T-cell (primary cell): ENCODE results near the gene TEX13D. TPM values are rescaled to one million over a fixed set of nuclear protein-coding genes. Genes with fewer than 3 reads are reported as not detected.
A peak's percentile ranks its signal among the peaks of the same experiment; 100 is the strongest.
"Not testable (repeated sequence)": the region's sequence is repeated elsewhere in the genome, so short reads cannot be mapped to it uniquely, and the experiment has no call there.

Experiments
- ATAC-seq, 4 experiments: fragments of 200-7000 bp in 3 of 4; fragments of 150-1000 bp in 1 of 4; cut with Tn5 transposase; replicated peaks in 1 of 4; 1 replicate in 3 of 4; 2 replicates in 1 of 4; pipeline ENCODE4 v1.10.0; 2021; ENCODE audit warnings: moderate library complexity in 3 of 4, mild to moderate bottlenecking in 2 of 4, moderate number of reproducible peaks in 1 of 4
- CTCF ChIA-PET, 2 donors: fragments of 300-600 bp; sonication (Branson Sonifier 250); formaldehyde crosslinking; loops; one replicate each; lab custom pipeline; 2022; ENCODE audit warnings: antibody characterized with exemption in 2 of 2; lab: Charles Lee
- POLR2A ChIA-PET, 2 donors: fragments of 300-600 bp; sonication (Branson Sonifier 250); formaldehyde crosslinking; loops; one replicate each; lab custom pipeline; 2022; ENCODE audit warnings: antibody characterized with exemption in 2 of 2; lab: Charles Lee
- DNase-seq, 35 experiments: peaks; one replicate each; pipeline versions ENCODE4 v3.0.0 to v3.0.0-alpha.2; 2013 to 2023
- H3K27ac ChIP-seq: one replicate; pipeline ENCODE4 v1.5.1; 2013; ENCODE audit warnings: low read length
- H3K27me3 ChIP-seq, 2 experiments: replicated peaks in 1 of 2; 1 replicate in 1 of 2; 2 replicates in 1 of 2; pipeline versions ENCODE4 v1.6.1 to v1.7.0; 2013; ENCODE audit warnings: low read length in 1 of 2, mixed read lengths in 1 of 2; ENCODE audit not compliant: control insufficient read depth in 2 of 2, insufficient read depth in 2 of 2; ENCODE audit errors: extremely low read depth in 1 of 2
- H3K36me3 ChIP-seq, 2 donors: 1 replicate in 1 of 2; 2 replicates in 1 of 2; pipeline versions ENCODE4 v1.6.1 to v1.7.0; 2013; ENCODE audit warnings: low read length in 1 of 2; ENCODE audit not compliant: control insufficient read depth in 2 of 2, insufficient read depth in 1 of 2; ENCODE audit errors: extremely low read depth in 1 of 2
- H3K4me1 ChIP-seq, 2 experiments: 1 replicate in 1 of 2; 2 replicates in 1 of 2; pipeline versions ENCODE4 v1.6.1 to v1.7.0; 2013; ENCODE audit warnings: low read length in 2 of 2, mixed read lengths in 1 of 2; ENCODE audit not compliant: insufficient read depth in 2 of 2, control insufficient read depth in 1 of 2; ENCODE audit errors: extremely low read depth in 1 of 2
- H3K4me3 ChIP-seq, 2 donors: 1 replicate in 1 of 2; 2 replicates in 1 of 2; pipeline versions ENCODE4 v1.5.1 to v1.7.0; 2013; ENCODE audit warnings: mild to moderate bottlenecking in 2 of 2, low read length in 1 of 2, moderate library complexity in 1 of 2; ENCODE audit not compliant: control insufficient read depth in 1 of 2; ENCODE audit errors: extremely low read depth in 1 of 2
- H3K9me3 ChIP-seq: 2 replicates; pipeline ENCODE4 v1.7.0; 2013
- H3K27ac Mint-ChIP-seq, 2 donors: one replicate each; pipeline ENCODE4 v1.8.0; 2020 to 2021; ENCODE audit warnings: mild to moderate bottlenecking in 2 of 2, mixed read lengths in 2 of 2
- H3K27me3 Mint-ChIP-seq, 2 donors: one replicate each; pipeline ENCODE4 v1.8.0; 2021 to 2022; ENCODE audit warnings: mixed read lengths in 2 of 2
- H3K36me3 Mint-ChIP-seq: one replicate; pipeline ENCODE4 v1.8.0; 2021; ENCODE audit warnings: mixed read lengths
- H3K4me1 Mint-ChIP-seq, 3 donors: one replicate each; pipeline ENCODE4 v1.8.0; 2020 to 2022; ENCODE audit warnings: mixed read lengths in 3 of 3, mild to moderate bottlenecking in 1 of 3
- H3K4me3 Mint-ChIP-seq, 3 donors: one replicate each; pipeline ENCODE4 v1.8.0; 2020 to 2022; ENCODE audit warnings: mild to moderate bottlenecking in 3 of 3, mixed read lengths in 3 of 3, moderate library complexity in 3 of 3
- H3K9me3 Mint-ChIP-seq, 3 donors: one replicate each; pipeline ENCODE4 v1.8.0; 2020 to 2022; ENCODE audit warnings: mixed read lengths in 3 of 3
- WGBS: methylation state at CpG from one replicate; pipeline ENCODE4 v1.1.5; 2013; ENCODE audit warnings: missing lambda C conversion rate; ENCODE audit not compliant: insufficient coverage; 5-methylcytosine and 5-hydroxymethylcytosine counted together
- total RNA-seq, 35 experiments: library from RNA in 6 of 35; stranded (reverse) in 6 of 35; fragments of 120-200 nt in 1 of 35; gene quantifications; one replicate each; pipeline versions ENCODE4 v1.2.1 to v1.2.4 and lab custom pipeline; 2013 to 2026

Gene TEX13D
- total RNA-seq, 5 donors from 2014 or later (not counting 1 experiment from before 2014, with no cell fraction given), result not detected

DNA sequence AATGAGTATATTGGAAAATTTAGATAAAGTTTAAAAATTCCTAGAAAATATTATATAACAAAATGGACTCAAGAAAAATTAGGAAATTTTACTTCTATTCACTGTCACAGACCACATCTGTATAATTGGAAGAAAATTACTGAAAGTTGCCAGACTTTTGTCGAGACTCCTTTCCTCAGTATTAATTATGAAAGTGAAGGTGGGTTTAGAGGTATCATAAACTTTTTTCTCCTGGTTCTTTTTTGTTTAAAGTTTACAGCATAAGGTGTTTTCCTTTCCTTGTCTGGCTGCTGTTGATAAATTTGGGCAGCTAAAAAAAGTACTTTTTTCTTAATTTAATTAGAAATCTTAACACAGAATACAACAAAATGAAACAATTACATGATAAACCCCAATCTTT, 6.7 kb upstream of the TEX13D start:
- Mint-ChIP-seq H3K27me3 (no peaks in the 10 kb centered on the region), H3K9me3 (no peaks in the 10 kb centered on the region), H3K36me3 (no peaks in the 10 kb centered on the region), H3K4me3 (no peak overlapping the region), H3K27ac (no peak overlapping the region), H3K4me1 (peaks cover under 1 to 6% (median 5%) of the 10 kb centered on the region in 3 donors)
- no peaks in the 10 kb centered on the region for H3K36me3 ChIP-seq
- peaks cover 0 to 1% of the 10 kb centered on the region in 2 experiments for H3K4me1 ChIP-seq
- no peak for DNase-seq
- no peaks in the 10 kb centered on the region for H3K9me3 ChIP-seq
- no CpG with 5 or more reads among the region's 1 CpG for WGBS
- ChIA-PET POLR2A (no interaction called here), CTCF (no interaction called here)
- no peak for ATAC-seq
- H3K27me3 ChIP-seq, result no peaks in the 10 kb centered on the region
- H3K27ac ChIP-seq, result no peak overlapping the region
- no peak overlapping the region for H3K4me3 ChIP-seq

DNA sequence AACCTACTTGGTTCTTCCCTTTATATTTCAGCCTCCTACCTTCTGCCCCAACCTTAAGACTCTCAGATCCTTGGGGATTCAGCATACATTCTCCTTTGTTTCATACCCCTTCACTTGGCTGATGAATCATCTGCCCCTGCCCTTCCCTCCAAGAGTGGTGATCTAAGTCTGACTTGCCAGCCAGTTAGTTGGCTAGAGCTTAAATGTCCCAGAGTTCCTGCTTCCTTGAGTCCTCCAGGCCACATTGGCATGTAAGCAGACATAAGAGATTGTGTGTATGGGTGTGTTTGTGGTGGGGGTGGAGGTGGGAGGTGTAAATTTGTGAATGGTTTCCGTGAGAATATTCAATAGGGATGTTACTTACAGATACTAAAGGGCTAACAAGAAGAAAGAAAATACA, 3.7 kb upstream of the TEX13D start:
- no peaks in the 10 kb centered on the region for H3K27me3 ChIP-seq
- no peaks in the 10 kb centered on the region for H3K9me3 ChIP-seq
- no peaks in the 10 kb centered on the region for H3K36me3 ChIP-seq
- POLR2A ChIA-PET, result no interaction called here
- CTCF ChIA-PET, result no interaction called here
- ATAC-seq, result no peak
- H3K27ac ChIP-seq, result no peak overlapping the region
- no CpG with 5 or more reads among the region's 1 CpG for WGBS
- peaks cover 0 to 7% of the 10 kb centered on the region in 2 experiments for H3K4me1 ChIP-seq
- Mint-ChIP-seq H3K4me1 (peaks cover 6 to 11% (median 10%) of the 10 kb centered on the region in 3 donors), H3K36me3 (no peaks in the 10 kb centered on the region), H3K27me3 (no peaks in the 10 kb centered on the region), H3K27ac (no peak overlapping the region), H3K4me3 (no peak overlapping the region), H3K9me3 (no peaks in the 10 kb centered on the region)
- H3K4me3 ChIP-seq, result no peak overlapping the region
- DNase-seq, result no peak

DNA sequence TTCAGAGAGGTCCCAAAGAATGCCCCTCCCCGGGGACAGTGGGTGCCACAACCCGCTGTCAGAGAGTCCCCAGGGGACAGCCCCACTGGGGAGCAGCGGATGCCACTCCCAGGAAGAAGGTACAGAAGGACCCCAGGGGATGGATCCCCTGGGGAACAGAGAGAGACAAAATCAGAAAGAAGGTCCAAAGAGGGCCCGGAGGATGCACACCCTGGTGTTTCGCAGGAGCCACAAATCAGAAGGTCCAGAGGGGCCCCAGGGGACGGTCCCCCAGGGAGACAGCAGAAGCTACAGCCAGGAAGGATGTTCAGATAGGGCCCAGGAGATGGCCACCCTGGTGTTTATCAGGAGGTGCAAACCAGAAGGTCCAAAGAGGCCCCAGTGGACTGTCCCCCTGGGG, 1.4 kb downstream of the TEX13D start:
- DNase-seq (no peak), ATAC-seq (no peak)
- Histone ChIP-seq H3K27ac (no peak overlapping the region), H3K4me1 (peaks cover 10 to 24% of the 10 kb centered on the region in 2 experiments), H3K4me3 (no peak overlapping the region), H3K9me3 (no peaks in the 10 kb centered on the region), H3K27me3 (no peaks in the 10 kb centered on the region), H3K36me3 (no peaks in the 10 kb centered on the region)
- no peaks in the 10 kb centered on the region for H3K9me3 Mint-ChIP-seq
- H3K36me3 Mint-ChIP-seq, result no peaks in the 10 kb centered on the region
- peaks cover 14 to 18% (median 15%) of the 10 kb centered on the region in 3 donors for H3K4me1 Mint-ChIP-seq
- no peak overlapping the region for H3K27ac Mint-ChIP-seq
- 96% methylated on average over 5 of the region's 6 CpGs for WGBS
- H3K4me3 Mint-ChIP-seq, result no peak overlapping the region
- H3K27me3 Mint-ChIP-seq, result no peaks in the 10 kb centered on the region
- ChIA-PET POLR2A (no interaction called here), CTCF (interaction anchor here in 1 of 2 donors (0.5 kb wide), 1 partner anchor 96 kb away, joined by 3 read pairs; no protein-coding TSS in a partner anchor)

DNA sequence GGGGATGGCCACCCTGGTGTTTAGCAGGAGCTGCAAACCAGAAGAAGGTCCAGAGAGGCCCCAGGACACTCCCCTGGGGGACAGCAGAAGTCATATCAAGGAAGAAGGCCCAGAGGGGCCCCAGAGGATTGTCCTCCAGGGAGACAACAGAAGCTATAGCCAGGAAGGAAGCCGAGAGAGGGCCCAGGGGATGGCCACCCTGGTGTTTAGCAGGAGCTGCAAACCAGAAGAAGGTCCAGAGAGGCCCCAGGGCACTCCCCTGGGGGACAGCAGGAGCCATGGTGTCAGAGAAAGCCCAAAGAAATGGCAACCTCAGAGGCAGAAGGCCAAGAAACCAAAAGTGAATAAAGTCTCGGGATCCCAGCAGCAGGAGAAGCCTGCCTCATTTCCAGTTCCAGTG, 2.1 kb downstream of the TEX13D start:
- CTCF ChIA-PET, H3K4me3 ChIP-seq, H3K36me3 ChIP-seq, H3K9me3 ChIP-seq, H3K27me3 Mint-ChIP-seq, H3K9me3 Mint-ChIP-seq, H3K4me3 Mint-ChIP-seq, H3K36me3 Mint-ChIP-seq, DNase-seq, H3K27ac ChIP-seq, POLR2A ChIA-PET, H3K27me3 ChIP-seq, H3K27ac Mint-ChIP-seq, ATAC-seq: not testable (repeated sequence)
- no CpG with 5 or more reads among the region's 2 CpGs for WGBS
- H3K4me1 Mint-ChIP-seq, result peaks cover 18 to 20% (median 20%) of the 10 kb centered on the region in 3 donors
- peaks cover 14 to 24% of the 10 kb centered on the region in 2 experiments for H3K4me1 ChIP-seq

DNA sequence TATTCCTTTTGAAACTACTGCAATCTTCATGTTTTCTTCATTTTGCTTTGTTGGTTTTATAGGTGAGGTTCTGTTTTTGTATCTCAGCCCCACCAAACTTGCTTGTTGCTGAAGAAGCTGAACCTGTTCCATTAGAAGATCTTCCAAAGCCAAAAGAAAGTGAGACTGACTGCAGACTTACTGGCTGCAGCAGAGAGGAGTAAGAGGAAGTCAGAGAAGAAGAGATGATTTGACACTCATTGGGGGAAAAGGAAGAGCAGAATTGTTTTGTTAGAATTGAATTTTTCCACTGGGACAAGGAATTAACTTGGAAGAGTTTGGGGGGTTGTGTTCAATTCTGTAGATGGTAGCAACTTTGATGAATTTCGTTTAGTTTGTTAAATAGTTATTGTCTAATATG, 3.1 kb downstream of the TEX13D start:
- no peak overlapping the region for H3K4me3 ChIP-seq
- DNase-seq, result no peak
- no peaks in the 10 kb centered on the region for H3K27me3 ChIP-seq
- Mint-ChIP-seq H3K4me1 (peaks cover 15 to 21% (median 18%) of the 10 kb centered on the region in 3 donors), H3K36me3 (no peaks in the 10 kb centered on the region), H3K27ac (peak overlapping the region; percentile 1), H3K4me3 (no peak overlapping the region), H3K9me3 (no peaks in the 10 kb centered on the region), H3K27me3 (no peaks in the 10 kb centered on the region)
- ChIA-PET POLR2A (no interaction called here), CTCF (no interaction called here)
- 83% methylated on average over 1 of the region's 1 CpG for WGBS
- H3K4me1 ChIP-seq, result peaks cover 16 to 24% of the 10 kb centered on the region in 2 experiments
- no peaks in the 10 kb centered on the region for H3K36me3 ChIP-seq
- H3K9me3 ChIP-seq, result no peaks in the 10 kb centered on the region
- H3K27ac ChIP-seq, result no peak overlapping the region
- no peak for ATAC-seq

DNA sequence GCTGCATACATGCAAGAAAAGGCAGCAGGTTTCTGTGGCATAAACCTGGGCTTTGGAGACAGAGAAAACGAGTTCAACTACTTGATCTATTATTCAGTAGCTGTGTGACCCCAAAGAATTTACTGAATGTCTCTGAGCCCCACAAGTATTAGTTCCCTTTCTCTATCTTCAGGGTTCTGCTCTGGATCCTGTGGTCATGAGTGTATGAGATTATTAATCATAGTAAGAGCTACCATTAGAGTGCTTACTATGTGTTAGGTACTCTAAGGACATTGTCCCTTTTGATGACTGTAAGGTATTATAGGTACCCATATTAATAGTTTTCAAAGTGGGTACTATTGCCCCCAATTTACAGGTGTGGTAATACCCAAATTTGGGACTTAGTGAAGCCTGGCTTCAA, 5.5 kb downstream of the TEX13D start:
- POLR2A ChIA-PET, result no interaction called here
- H3K9me3 ChIP-seq, result no peaks in the 10 kb centered on the region
- no peak for ATAC-seq
- CTCF ChIA-PET, result interaction anchor here in 1 of 2 donors (0.8 kb wide), 1 partner anchor 19 kb away, joined by 5 read pairs; no protein-coding TSS in a partner anchor
- no peaks in the 10 kb centered on the region for H3K36me3 ChIP-seq
- H3K4me3 ChIP-seq, result no peak overlapping the region
- H3K27ac ChIP-seq, result no peak overlapping the region
- H3K4me3 Mint-ChIP-seq, result no peak overlapping the region
- DNase-seq, result no peak
- H3K4me1 ChIP-seq, result peaks cover 26 to 29% of the 10 kb centered on the region in 2 experiments
- no CpG with 5 or more reads among the region's 1 CpG for WGBS
- H3K36me3 Mint-ChIP-seq, result no peaks in the 10 kb centered on the region
- H3K27me3 ChIP-seq, result no peaks in the 10 kb centered on the region
- no peaks in the 10 kb centered on the region for H3K9me3 Mint-ChIP-seq
- H3K27ac Mint-ChIP-seq, result no peak overlapping the region
- peaks cover 28 to 35% (median 33%) of the 10 kb centered on the region in 3 donors for H3K4me1 Mint-ChIP-seq
- no peaks in the 10 kb centered on the region for H3K27me3 Mint-ChIP-seq
